Stimulated activated CD8-positive, alpha-beta memory T cell treated with anti-CD3 and anti-CD28 coated beads, Interleukin-4, amount 100 ng/mL, for 48 hours (primary cell): ENCODE data around the gene DNAI1.

Experiments
- DNase-seq: peaks from one replicate; pipeline ENCODE4 v3.0.0-alpha.2; 2020

The DNAI1 gene

DNA sequence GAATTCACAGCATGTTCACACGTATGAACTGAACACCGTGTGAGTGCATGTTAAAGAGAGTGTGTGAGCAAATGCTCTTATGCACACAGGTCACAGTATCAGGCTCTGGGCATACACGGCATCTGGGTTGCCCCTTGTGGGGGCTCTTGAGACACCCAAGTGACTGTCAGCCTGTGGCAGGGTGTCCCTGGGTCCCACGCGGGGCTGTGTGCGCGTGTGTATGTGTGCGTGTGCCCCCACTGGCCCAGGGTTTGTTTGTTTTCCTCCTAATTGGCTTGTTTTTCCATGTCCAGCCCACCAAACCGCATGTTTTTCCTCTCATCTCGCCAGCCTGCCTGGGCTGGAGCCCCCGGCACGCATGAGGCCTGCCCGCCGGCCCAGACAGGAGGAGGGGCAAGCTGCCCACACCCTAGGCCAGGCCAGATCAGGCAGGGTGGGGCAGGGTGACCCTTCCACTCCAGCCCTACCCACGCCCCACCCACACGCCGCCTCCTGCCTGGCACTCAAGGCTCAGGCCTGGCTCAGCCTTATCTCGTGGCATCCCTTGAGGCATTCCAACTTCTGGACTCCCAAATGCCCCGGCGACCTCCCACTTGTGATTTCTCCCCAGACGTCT, 102.1 kb downstream of the DNAI1 start:
- no peak for DNase-seq

DNA sequence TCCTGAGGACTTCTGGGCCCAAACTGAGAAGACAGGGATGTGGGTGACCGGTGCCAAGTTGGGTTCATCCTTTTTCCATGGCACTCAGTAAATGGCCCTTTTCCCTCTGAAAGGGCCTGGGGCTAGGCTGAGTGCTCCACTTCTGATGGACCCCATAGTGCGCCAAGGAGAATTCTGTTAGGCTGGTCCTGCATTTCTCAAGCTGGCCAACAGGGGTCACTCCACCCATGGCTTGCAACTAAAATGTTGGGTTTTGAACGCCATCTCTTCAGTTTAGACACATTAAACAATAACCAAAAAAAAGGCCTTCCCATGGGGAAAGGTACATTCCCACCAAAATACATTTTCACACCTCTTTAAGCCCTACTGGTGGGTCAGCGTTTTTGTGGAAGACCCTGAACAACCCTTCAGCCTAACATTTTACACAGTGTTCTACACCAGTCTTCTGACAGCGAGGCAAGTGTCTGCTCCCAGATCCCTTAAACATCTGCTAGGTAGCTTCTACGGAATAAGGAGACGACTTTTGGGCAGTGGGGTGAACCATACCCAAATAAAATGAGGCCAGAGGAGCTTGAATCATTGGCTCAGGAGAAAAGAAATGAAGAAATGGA, 103.6 kb downstream of the DNAI1 start:
- DNase-seq, result peak; percentile 71

DNA sequence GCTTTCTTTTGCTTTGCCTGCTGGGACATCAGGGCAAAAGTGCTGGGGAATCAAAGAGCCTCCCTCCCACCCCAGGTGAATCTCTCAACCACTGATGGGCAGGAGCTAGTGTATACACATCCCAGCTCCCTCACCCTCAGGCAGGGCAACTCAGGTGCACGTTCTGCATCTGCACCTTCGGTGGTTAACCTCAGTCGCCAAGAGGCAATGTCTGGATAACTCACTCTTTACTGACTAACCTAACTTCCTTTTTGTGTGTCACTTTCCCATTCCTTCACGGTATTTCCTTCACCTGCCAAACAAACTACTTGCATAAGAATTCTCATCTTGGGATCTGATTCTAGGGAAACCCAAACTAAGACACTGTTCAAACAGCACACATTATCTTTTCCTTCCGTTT, 104.7 kb downstream of the DNAI1 start:
- no peak for DNase-seq

DNA sequence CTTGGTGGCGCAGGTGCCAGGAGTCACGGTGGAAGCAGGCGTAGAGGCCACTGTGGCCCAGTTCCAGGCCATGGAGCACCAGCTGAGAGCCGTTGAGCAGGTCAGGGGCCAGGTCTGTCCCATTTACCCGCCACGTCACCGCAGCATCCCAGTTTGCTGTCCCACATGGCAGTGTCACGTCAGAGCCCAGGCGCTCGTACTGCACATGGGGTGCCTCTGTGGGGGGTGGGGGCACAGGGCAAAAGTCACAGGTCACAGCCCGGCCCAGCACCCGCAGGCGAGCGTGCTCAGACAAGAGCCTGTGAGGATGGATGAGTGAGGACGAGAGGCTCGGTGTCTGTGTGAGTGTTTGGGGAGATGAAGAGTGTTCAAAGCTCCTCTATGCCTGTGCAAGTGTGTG, 106.0 kb downstream of the DNAI1 start:
- DNase-seq, result no peak

DNA sequence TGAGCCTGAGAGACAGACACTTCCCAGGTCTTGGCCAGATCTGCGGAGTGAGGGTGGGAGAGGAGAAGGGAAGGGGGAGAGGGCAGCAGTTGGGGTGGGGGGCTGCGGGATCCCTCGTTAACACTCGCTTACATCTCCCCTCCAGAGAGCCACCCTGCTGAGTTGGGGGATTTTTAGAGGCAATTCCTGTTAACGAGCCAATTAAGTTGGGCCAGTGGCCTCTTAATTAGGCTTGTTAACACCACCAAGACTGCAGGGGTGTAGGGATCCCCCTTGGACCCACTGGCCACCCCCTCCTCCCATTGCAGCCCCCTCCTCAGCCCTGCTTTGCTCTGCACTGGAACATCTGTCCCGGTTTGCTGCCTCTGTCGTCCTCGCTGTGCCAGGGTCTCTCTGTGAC, 107.3 kb downstream of the DNAI1 start:
- DNase-seq, result no peak

DNA sequence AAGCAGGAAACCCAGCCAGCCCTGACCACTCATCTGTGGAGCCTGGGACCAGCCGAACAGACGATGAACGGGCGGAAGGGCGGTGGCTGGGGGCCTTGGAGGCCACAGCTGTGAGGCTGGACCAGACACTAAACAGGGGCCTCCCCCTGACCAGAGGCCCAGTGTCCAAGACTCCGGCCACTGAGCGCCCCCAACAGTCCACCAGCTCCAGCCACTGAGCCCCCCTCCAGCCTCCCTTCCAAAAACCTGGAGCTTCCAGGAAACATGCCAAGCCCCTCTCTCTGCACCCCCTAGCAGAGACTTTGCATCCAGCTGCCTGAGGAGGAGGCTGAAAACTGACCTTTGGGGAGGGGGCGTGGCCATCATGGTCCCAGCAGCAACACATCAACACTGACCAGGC, 107.7 kb downstream of the DNAI1 start:
- DNase-seq, result no peak

DNA sequence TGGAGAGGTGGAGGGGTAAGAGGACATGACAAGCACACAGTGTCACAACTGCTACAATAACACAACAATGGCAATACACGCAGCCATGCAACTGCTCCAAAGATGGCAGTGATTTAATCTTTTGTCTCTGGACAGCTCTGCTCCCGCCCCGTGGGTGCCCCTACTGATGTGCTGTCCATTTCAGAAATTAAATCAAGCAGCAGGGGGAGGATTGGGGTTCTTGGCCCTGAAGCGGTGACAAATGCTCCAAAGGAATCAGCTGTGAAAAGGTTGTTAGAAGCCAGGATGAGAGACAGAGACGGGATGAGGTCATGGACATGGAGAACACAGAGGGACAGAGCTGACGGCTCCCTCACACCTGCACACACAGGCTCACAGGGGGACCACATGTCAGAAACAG, 108.4 kb downstream of the DNAI1 start:
- no peak for DNase-seq

DNA sequence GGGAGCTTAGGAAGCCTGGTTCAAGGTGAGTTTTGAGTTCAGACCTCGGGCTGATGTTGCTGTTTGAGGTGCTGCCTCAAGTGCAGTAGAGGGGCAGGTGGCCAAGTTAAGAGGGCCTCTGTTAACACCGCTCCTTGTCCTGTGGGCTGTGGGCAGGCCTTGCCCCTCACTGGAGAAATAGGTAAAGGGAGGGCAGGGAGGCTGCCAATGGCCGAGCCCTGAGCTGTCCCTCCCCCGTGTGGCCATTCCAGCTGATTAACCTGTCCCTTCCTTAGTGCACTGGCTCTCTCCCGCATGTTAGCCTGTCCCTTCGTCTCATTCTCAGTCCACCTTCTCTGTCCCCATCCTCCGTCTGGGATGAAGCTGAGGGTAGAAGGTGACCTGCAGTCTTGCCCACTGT, 109.5 kb downstream of the DNAI1 start:
- no peak for DNase-seq

DNA sequence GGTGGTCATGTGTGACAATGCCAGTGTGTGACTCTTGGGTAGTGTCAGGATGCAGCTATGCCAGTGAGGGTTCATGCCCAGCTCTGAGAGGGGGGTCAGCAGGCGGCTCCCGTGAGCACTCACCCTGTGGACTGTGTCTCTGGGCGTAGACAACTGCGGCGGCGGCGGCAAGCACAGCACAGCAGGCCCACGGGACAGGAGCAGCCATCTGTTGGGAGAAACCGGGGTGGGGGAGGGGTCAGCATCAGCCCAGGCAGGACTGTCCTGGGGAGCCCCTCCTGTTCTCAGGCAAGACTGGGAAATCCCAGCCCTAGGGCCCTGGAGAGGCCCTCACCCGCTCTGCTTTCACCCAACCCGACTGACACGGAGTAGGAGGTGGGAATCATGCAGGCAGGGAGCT, 110.2 kb downstream of the DNAI1 start:
- no peak for DNase-seq

DNA sequence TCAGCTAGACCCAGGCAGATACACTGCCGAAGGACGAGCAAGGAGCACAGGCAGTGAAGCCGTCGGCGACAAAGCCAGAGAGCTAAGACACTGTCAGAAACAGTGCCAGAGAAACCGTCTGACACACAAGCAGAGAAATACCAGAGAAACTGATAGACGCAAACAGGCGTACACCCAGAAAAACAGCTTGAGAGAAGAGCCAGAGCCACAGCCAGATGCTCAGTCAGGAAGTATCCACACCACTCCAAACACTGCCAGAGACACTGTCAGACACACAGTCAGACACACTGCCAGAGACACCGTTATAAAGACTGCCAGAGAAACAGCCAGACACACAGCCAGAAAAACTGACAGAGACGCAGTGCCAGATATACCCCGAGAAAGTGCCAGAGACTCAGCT, 111.8 kb downstream of the DNAI1 start:
- no peak for DNase-seq
